DND-41 (cell line): ENCODE data around the gene MEF2C.

Source experiments
- EZH2 ChIP-seq: IDR thresholded peaks from 3 replicates; pipeline ENCODE4 v1.6.1; 2012; ENCODE audit warnings: borderline replicate concordance, low read depth, mild to moderate bottlenecking, moderate library complexity, low read length, inconsistent platforms; ENCODE audit not compliant: severe bottlenecking
- TF ChIP-seq, protein P1 (sequence below): IDR thresholded peaks from 2 replicates; pipeline ENCODE4 v1.5.1; 2012; ENCODE audit warnings: borderline replicate concordance, low read length, moderate library complexity, mild to moderate bottlenecking; ENCODE audit not compliant: poor library complexity, severe bottlenecking; ENCODE audit errors: extremely low read depth

- TF ChIP-seq, protein P1, sequence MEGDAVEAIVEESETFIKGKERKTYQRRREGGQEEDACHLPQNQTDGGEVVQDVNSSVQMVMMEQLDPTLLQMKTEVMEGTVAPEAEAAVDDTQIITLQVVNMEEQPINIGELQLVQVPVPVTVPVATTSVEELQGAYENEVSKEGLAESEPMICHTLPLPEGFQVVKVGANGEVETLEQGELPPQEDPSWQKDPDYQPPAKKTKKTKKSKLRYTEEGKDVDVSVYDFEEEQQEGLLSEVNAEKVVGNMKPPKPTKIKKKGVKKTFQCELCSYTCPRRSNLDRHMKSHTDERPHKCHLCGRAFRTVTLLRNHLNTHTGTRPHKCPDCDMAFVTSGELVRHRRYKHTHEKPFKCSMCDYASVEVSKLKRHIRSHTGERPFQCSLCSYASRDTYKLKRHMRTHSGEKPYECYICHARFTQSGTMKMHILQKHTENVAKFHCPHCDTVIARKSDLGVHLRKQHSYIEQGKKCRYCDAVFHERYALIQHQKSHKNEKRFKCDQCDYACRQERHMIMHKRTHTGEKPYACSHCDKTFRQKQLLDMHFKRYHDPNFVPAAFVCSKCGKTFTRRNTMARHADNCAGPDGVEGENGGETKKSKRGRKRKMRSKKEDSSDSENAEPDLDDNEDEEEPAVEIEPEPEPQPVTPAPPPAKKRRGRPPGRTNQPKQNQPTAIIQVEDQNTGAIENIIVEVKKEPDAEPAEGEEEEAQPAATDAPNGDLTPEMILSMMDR: no peak
- no peak for TF ChIP-seq EZH2
Observed at GRCh38 chr5:88682881-88683361, 200.1 kb downstream of the MEF2C start.
